Nucleus accumbens (tissue), 56 donors: ENCODE data around the gene CD4.
A peak's percentile ranks its signal among the peaks of the same experiment; 100 is the strongest.

ENCODE experiments used
- DNase-seq, 56 donors: peaks; one replicate each; lab custom pipeline; 2025; lab: John Stamatoyannopoulos, UW

Gene CD4

DNA sequence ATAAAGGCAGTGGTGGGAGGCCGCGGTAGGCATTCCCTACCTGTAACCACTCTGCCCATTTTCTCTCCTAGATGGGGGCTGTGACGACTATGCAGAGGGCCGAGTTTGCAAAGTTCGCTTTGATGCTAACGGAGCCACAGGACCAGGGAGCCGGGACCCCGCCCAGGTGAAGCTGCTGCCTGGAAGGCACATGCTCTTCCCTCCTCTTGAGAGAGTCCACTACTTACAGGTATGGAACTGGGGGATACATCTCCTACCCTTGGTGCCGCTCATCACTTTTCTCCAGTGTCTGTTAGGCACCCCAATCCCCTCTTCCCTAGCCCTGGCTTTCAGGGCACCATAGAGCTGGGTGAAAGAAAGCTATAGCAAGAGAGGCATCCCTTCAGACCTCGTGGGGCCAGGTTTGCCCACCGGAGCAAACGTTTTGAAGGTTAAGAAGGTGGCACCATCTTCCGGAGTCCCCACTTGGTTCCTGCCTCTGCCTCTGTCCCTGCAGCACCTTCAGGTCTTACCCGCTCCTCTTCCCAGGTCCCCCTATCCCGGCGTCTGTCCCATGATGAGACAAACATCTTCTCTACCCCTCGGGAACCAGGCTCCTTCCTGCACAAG lies 36.9 kb downstream of the CD4 start:
- DNase-seq = no peak

DNA sequence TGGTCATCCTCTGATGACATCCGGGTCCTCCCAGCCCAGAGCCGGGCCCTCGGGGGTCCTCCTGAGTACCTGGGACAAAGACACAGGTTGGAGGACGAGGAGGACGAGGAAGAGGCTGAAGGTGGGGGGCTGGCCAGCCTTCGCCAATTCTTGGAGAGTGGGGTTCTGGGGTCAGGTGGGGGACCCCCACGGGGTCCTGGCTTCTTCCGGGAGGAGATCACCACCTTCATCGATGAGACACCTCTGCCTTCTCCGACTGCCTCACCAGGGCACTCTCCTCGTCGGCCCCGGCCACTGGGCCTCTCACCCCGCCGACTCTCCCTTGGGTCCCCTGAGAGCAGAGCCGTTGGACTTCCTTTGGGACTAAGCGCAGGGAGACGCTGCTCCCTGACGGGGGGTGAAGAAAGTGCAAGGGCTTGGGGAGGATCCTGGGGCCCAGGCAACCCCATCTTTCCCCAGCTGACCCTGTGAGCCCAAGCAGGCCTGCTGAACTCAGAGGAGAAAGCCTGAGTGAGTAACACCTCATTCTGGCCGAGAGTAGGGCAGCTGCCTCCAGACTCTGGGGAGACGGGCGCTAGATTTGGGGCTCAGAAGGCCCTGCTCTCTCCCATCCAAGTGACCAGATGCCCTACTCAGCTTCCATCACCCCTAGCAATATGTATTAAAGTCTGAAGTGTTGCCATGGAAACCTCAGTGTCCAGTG lies 37.6 kb downstream of the CD4 start:
- DNase-seq = no peak

DNA sequence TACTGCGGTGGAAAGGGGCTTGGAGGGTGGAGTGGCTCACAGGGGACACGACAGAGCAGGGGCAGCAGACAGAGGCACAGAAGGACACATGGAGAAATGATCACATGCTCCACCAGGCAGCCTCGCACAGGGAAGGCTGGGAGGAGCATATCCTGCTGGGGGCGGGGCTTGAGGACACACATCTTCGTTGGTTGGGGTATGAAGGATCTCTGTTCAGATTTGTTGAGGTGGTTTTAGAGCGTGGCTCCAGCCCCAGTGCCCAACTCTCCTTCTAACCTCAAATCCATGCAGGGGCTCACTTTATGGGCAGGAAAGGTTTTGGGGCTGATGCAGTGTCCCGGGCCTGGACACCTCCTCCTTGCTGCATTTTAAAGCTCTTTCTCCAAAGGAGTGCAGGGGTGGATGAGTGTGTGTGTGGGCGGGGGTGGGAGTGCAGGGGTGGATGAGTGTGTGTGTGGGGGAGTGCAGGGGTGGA lies 38.1 kb downstream of the CD4 start:
- peak in 52 of 56 donors; percentile 9 to 88 (median 54) for DNase-seq

DNA sequence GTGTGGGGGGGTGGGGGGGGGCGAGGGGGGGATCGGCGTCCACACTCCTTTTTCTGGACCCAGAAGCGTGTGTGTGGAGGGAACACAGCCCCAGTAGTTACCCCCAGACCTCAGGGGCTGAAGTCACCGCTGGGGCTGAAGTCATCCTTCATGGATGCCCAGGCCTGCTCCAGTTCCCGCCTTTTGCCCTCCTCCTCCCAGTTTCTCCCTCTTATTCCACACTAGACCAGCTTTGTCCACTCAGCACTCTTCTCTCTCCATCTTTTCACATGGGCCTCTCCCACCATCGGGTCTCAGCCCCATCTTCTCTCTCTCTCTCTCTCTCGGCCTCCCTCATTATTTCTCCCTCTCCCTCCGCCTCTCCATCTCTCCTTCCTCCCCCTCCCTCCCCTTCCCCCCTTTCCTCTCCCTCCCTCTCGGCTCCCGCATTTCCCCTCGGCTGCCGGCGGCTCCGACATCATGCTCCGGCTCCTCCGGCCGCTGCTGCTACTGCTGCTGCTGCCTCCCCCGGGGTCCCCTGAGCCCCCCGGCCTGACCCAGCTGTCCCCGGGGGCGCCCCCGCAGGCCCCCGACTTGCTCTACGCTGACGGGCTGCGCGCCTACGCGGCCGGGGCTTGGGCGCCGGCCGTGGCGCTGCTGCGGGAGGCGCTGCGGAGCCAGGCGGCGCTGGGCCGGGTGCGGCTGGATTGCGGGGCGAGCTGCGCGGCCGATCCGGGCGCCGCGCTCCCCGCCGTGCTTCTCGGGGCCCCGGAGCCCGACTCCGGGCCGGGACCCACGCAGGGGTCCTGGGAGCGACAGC lies 38.9 kb downstream of the CD4 start, which contains the start of gene P3H3:
P3H3 (plus strand) TSS at position 426 of the 799 bp plus-strand sequence; CDS start at position 460, 34 bp downstream.
- DNase-seq = peak in 25 of 56 donors; percentile 8 to 58 (median 31)

DNA sequence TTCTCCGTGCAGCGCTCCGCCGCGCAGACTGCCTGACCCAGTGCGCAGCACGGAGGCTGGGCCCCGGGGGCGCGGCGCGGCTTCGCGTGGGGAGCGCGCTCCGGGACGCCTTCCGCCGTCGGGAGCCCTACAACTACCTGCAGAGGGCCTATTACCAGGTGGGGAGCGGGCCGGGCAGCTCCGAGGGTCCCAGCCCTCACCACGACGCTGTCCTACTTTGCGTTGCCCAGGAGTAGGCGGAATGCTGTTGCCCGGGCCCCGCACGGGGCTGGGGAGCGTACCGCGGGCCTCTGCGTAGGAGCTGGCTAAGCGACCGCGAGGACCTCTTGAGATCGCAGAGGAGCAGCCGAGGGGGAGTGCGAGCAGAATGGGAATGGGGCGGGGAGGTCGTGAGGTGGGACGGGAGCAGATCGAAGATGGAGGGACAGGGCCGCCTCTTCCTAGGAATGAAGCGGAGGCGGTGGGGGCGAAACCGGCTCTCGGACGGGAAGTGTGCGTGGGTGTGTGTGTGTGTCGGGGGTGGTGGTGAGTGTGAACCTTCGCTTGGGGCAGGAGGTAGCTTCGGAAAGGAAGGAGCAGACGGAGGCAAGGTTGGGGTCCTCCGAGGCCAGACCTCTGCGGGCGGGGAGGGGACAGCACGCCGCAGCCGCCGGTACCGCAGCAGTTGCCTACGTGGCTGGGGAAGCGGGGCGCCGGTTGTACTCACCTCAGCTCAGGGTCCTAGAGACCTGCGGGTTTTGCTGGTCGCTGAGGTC lies 39.6 kb downstream of the CD4 start:
- peak in 19 of 56 donors; percentile 16 to 53 (median 38) for DNase-seq

DNA sequence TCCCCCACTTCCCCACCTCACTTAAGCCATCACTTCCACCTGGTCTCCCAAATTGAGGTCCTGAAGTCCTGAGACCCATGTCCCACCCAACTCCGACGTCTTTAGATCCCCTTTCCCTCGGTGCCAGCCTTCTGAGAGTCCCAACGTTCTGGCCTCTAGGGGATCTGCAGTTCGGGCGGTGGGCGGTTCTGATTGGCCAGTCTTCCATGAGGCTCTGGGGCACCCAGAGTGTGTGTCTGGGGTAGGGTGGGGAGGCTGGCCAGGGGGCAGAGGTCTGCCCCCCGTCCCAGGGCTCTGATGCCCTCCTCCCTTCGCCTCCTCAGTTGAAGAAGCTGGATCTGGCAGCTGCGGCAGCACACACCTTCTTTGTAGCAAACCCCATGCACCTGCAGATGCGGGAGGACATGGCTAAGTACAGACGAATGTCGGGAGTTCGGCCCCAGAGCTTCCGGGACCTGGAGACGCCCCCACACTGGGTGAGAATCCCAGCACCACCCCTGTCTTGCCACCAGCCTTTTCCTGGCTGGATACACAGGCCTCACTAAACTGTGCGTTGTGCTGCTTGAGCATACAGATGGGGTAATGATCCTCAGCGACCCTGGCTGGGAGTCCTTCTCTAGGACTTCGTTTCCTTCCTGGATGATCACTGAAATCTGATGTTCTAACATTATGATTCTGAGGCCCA lies 40.4 kb downstream of the CD4 start:
- peak in 1 of 56 donors; percentile 27 for DNase-seq

DNA sequence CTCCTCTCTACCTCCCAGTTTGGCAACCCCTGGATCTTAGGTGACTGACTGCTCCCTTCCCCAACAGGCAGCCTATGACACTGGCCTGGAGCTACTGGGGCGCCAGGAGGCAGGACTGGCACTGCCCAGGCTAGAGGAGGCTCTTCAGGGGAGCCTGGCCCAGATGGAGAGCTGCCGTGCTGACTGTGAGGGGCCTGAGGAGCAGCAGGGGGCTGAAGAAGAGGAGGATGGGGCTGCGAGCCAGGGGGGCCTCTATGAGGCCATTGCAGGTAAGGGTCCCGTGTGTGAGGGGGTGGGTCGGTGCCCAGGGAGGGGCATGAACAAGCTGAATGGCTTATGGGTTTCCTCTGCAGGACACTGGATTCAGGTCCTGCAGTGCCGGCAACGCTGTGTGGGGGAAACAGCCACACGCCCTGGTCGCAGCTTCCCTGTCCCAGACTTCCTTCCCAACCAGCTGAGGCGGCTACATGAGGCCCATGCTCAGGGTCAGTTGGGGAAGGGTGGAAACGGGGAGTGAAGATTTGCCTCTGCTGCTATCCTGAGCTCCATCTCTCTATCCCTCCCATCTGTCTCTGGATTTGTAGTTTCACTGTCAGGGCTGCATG lies 41.1 kb downstream of the CD4 start:
- no peak for DNase-seq

DNA sequence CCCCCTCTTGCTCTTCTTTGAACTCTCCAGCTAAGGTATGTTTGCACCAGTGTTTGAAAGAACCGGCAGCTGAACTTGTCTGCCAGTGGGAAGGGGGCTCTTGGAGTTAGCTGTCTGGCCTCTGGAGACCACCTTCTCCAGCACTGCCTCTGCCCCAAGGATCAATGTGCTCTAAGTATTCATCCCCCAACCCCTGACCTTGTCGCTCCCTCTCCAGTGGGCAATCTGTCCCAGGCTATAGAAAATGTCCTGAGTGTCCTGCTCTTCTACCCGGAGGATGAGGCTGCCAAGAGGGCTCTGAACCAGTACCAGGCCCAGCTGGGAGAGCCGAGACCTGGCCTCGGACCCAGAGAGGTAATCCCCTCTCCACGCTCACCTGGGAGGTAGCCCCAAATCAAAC lies 41.7 kb downstream of the CD4 start:
- DNase-seq = no peak

DNA sequence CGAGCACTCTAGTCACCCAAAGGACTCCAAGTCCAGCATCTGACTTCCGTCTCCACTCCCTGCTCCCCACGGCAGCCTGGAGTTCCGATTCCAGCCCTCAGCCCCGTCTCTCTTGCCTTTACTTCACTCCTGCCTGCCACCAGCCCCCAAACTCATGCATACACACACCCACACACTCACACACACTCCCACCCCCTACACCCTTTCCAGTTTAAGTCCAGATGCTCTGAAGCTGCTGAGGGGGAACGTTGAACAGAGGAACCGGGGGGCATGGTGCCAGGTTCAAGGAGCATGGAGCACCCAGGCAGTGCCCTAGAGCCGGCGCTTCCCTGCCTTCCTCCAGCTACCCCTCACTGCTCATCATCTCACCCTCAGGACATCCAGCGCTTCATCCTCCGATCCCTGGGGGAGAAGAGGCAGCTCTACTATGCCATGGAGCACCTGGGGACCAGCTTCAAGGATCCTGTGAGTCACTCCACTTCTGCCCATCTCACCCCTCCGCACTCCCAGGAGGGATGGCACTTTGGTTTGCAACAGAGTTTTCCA lies 42.2 kb downstream of the CD4 start:
- DNase-seq = no peak

DNA sequence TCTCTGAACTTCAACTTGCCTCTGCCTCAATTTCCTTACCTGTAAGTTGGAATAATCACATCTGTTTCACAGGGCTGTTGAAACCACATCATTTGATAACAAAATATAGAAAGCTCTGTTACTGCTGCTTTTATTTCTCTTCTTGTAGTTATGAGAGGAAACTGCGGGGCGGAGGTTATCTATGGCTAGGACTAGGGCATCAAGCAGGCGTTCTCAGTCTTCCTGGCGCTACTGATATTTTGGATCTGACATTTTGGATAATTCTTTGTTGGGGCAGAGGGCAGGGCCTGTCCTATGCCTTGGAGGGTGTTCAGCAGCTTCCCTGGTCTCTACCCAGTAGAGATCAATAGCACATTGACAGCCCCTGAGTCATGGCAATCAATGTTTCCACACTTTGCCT lies 42.8 kb downstream of the CD4 start:
- no peak for DNase-seq

DNA sequence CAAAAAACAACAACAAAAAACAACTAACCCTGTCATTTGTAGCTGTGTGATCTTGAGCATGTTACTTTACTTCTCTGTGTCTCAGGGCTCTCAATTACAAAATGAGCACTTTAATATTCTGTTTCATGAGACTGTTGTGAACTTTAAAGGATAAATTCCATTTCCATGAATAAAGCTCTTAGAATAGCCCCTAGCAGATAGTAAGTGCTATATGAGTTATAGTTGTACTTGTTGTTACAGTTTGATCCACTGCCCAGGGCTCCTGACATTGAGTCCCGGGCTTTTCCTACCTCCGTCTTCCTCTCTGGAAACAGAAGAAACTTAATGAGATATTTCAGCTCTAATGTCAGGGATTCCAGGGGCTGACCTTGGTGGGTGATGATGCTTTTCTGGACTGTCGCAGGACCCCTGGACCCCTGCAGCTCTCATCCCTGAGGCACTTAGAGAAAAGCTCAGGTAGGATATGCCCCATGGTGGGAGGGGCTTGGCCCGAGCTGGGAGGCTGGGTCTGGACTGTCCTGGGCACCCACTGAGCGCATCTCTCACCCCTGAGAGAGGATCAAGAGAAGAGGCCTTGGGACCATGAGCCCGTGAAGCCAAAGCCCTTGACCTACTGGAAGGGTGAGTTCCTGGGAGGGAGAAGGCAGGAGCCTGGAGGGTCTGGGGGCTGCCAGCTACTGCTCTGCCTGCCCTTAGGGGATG lies 44.0 kb downstream of the CD4 start:
- no peak for DNase-seq

DNA sequence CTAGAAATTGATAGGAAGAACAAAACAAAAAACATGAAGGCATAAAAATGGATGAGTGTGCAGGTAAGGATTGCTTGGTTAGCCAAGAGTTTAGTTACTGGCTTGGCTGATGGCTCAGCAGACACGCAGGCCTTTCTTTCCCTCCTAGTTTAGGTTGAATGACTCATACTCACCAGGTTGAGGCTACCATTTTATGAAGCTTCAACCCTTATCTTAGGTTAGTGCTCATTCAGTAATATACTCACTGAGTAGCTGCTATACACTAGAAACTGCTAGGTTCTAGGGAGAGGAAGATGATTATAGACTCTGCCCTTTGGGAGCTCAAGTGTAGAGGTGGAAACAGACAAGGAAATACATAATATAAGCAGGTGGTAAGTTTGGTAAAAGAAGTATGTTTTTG lies 44.9 kb downstream of the CD4 start:
- no peak for DNase-seq

DNA sequence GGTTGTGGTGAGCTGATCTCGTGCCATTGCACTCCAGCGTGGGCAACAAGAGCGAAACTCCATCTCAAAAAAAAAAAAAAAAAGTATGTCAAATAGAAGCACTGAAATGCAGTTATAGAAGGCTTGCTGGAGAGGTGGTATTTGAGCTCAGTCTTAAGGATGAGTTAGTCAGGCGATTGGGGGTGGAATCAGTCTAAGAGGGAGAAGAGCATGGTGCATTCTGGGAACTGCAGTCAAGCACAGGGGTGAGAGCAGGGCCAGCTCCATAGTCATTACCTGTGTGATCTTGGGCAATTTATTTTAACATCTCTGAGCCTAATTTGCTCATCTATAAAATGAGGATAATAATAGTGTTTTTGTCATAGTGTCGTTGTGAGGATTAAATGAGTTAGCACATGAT lies 45.5 kb downstream of the CD4 start:
- DNase-seq = peak in 16 of 56 donors; percentile 5 to 61 (median 30)

DNA sequence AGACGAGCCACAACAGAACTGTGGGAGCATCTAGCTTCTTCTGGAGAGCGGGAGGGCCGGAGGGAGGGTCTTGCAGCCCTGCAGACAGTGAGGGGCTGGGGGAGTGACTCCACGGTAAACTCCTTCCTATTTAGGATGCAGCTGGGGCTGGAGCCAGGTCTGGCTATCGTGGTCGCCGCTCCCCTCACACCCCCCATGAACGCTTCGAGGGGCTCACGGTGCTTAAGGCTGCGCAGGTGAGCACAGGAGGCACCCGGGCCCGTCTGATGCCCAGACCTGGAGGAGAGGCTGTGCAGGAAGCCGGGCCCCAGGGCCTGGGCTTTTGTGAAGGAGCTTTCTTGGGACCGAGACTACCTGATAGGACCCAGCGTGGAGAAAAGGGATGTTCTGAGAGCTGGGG lies 47.5 kb downstream of the CD4 start:
- no peak for DNase-seq

DNA sequence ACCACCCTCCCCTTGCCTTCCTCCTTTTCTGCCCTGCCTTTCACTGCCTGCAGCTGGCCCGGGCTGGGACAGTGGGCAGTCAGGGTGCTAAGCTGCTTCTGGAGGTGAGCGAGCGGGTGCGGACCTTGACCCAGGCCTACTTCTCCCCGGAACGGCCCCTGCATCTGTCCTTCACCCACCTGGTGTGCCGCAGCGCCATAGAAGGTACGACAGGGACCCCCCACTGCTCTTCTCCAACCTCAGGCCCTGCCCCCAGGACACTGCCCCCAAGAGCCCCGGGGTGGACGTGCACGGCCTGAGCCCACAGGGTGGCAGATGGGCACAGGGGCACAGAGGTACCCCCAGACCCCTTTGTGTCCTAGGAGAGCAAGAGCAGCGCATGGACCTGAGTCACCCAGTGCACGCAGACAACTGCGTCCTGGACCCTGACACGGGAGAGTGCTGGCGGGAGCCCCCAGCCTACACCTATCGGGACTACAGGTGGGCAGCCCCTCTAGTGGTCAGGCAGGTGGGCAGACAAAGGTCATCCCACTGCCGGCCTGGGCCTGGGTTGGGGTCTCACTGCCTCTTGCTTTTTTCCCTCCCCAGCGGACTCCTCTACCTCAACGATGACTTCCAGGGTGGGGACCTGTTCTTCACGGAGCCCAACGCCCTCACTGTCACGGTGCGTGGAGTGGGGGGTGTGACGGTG lies 48.2 kb downstream of the CD4 start:
- no peak for DNase-seq

DNA sequence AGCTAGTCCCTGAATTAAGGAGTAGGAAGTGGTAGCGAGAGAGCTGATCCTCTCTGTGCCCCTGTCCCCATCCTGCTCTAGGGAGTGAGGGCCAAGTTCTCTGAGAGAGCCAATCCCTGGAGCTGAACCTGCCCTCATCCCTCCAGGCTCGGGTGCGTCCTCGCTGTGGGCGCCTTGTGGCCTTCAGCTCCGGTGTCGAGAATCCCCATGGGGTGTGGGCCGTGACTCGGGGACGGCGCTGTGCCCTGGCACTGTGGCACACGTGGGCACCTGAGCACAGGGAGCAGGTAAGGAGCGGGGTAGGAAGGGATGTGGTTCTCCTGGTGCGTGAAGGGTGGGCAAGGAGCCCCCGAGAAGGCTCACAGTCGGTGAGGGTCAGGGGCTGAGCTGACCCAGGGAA lies 49.5 kb downstream of the CD4 start:
- no peak for DNase-seq

DNA sequence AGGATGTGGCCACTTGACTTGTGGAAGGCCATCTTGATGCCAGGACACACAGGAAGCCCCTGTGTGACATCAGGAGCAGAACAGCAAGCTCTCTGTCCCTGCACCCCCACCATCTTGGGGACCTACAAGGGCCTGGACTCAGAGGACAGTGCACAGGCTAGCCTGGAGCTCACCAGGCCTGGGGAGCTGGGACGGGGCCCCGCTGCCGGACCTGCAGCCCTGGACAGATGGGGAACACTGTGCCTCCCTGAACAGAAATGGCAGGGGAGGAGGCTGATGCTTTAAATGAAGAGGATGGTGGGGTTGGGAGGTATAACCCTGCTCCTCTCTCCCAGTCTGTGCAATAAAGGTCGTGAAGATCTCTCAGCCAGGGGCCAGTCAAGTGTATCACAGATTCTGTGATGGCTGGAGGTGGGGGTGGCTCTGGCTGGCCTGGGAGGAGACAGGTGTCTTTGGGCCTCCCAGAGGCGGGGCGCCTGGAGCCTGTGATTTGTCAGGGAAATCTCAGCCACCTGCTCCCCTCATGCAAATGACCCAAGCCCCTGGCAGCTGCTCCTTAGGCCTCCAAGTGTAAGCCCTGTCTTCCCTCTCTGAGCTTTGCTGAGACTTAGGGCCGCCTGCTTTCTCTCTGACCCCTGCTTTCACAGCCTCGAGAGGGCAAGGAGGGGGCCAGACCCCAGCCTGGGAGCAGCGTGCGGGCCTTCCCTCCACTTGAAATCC lies 50.3 kb downstream of the CD4 start:
- no peak for DNase-seq
